Fibroblast of pulmonary artery (primary cell): ENCODE data around the gene NHERF2.

Source experiments
- DNase-seq: peaks from one replicate; pipeline ENCODE4 v3.0.0-alpha.2; 2010; ENCODE audit warnings: low read depth
- H3K4me3 ChIP-seq: replicated peaks from 2 replicates; pipeline ENCODE4 v1.5.1; 2011; ENCODE audit warnings: low read depth, mild to moderate bottlenecking, control low read depth, low read length, moderate library complexity
- TF ChIP-seq, protein P1 (sequence below): IDR thresholded peaks from 2 replicates; pipeline ENCODE4 v1.5.1; 2011; ENCODE audit warnings: mild to moderate bottlenecking, control low read depth, low read length, inconsistent platforms; ENCODE audit errors: missing control alignments

NHERF2 gene

DNA sequence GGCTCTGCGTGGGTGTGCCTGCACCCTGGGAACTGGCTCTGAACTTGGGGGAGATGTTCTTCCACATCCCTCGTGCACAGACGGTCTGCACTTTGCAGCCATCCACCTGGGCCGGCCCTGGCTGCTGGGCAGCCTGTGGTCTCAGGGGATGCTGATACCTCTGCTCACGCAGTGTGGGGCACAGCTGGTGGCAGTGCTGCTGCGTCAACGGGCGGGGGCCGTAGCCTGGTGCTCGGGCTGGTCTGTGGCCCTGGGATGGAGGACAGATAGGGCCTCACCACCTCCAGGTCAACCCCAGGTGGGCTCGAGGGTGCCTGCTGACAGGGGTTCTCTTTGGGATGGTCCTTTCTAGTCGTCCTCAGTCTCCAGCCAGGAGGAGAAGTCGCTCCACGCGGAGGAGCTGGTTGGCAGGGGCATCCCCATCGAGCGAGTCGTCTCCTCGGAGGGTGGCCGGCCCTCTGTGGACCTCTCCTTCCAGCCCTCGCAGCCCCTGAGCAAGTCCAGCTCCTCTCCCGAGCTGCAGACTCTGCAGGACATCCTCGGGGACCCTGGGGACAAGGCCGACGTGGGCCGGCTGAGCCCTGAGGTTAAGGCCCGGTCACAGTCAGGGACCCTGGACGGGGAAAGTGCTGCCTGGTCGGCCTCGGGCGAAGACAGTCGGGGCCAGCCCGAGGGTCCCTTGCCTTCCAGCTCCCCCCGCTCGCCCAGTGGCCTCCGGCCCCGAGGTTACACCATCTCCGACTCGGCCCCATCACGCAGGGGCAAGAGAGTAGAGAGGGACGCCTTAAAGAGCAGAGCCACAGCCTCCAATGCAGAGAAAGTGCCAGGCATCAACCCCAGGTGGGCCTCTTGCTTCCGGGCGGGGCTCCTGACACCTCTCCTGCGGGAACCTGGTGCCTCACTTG, 57.4 kb downstream of the NHERF2 start:
- H3K4me3 ChIP-seq = no peak overlapping the region
- TF ChIP-seq, protein P1, sequence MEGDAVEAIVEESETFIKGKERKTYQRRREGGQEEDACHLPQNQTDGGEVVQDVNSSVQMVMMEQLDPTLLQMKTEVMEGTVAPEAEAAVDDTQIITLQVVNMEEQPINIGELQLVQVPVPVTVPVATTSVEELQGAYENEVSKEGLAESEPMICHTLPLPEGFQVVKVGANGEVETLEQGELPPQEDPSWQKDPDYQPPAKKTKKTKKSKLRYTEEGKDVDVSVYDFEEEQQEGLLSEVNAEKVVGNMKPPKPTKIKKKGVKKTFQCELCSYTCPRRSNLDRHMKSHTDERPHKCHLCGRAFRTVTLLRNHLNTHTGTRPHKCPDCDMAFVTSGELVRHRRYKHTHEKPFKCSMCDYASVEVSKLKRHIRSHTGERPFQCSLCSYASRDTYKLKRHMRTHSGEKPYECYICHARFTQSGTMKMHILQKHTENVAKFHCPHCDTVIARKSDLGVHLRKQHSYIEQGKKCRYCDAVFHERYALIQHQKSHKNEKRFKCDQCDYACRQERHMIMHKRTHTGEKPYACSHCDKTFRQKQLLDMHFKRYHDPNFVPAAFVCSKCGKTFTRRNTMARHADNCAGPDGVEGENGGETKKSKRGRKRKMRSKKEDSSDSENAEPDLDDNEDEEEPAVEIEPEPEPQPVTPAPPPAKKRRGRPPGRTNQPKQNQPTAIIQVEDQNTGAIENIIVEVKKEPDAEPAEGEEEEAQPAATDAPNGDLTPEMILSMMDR = no peak
- no peak for DNase-seq

DNA sequence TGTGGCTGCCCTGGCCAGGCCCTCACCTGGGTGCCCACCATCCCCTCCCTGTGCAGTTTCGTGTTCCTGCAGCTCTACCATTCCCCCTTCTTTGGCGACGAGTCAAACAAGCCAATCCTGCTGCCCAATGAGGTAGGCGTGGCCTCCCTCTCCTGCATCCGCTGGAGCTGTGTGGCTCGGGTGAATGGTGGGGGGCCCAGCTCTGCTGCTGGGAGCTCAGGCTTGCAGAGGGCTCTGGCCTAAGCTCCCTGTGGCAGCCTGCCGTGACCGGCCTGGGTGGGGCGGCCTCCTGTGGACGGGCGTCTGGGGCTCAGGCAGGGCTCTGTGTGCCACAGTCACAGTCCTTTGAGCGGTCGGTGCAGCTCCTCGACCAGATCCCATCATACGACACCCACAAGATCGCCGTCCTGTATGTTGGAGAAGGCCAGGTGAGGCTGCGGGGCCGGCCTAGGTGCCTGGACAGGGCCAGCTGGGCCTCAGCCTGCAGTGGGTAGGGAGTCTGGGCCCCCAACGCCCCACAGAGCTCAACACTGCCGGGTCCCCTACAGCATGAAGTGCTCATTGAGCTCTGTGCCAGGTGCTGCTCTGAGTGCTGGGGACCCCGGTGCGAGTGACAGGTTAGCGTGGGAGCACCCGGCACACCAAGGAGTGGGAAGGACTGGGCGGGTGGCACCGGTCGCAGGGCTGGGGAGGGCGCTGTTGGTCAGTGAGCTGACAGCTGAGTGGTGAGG, 58.4 kb downstream of the NHERF2 start:
- no peak overlapping the region for H3K4me3 ChIP-seq
- TF ChIP-seq, protein P1 = no peak
- DNase-seq = no peak

DNA sequence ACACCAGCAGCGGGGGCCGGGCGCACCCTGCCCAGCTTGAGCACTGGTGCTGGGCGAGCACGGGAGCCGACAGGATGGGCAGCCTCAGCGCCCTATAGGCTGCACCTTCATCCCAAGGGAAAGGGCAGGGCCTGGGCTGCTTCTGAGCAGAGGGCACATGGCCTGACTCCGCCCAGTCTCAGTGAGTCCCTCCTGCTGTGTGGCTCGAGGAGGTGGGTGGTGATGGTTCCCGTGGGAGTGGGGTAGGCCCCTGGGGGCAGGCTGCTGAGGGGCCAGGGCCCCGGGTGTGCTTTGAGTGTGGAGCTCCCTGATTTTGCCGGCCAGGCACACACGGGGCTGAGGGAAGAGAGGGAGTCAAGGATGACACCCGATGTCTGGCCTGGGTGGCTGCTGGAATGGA, 59.0 kb downstream of the NHERF2 start:
- no peak for DNase-seq
- TF ChIP-seq, protein P1 = no peak
- H3K4me3 ChIP-seq = no peak overlapping the region

DNA sequence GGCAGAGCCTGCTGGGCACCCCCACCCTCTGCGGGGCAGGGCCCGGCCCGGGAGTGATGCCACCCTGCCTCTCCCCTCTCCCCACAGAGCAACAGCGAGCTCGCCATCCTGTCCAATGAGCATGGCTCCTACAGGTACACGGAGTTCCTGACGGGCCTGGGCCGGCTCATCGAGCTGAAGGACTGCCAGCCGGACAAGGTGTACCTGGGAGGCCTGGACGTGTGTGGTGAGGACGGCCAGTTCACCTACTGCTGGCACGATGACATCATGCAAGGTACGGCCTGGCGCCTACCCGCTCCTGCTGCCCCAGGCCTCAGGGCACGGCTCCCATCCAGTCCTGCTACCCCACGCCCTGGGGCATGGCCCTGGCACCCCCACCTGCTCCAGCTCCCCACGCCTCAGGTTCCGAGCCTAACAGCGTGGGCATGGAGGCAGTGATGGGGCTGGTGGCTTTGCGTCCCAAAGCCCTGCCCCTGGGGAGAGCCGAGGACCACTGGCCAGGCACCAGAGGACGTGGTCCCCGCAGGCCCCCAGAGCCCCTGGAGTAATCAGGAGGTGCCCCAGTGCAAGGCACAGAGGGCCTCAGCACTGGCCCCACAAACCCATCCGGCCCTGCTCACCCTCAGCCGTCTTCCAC, 59.5 kb downstream of the NHERF2 start:
- H3K4me3 ChIP-seq = no peak overlapping the region
- TF ChIP-seq, protein P1 = no peak
- DNase-seq = no peak

DNA sequence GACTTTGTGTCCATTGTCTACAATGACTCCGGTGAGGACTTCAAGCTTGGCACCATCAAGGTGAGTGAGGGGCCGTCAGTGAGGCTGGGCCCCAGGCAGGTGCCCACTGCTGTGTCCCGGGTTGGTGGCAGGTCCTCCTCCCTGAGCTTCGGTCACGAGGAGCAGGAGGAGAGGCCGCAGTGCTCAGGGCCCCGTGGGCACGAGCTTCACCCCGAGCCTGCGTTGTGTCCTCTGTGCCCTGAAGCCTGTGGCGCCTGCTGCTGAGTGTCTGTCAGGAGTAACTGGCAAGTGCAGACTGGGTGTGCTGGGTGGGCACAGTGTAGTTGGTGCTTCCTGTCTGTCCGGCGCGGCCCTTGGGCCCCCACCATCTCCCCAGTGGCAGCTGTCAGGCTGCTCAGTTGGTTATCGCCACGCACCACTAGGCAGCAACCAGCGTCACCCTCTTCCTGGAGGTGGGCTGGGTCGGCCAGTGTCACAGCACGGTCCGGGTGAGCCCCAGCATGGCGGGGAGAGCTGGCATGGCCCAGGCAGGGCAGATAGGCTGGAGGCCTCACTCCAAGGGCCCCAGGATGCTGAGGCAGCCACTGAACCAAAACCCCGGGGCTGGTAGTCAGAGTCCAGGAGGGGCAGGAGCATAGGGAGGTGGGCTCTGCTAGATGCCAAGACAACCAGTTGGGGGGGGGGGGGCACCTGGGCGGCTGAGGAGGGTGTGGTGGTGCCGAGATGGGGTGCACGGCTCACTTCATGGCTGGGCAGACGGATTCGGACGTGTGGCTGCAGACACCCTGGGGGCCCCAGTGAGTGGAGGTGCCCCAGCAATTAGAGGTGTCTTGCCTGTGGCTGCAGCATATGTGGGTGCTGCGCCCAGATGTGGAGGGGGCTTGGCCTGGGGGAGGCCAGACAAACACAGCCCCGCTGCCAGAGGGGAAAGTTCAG, 60.4 kb downstream of the NHERF2 start:
- H3K4me3 ChIP-seq = no peak overlapping the region
- no peak for DNase-seq
- TF ChIP-seq, protein P1 = no peak
